NCI-H1694 (cell line): ENCODE results near the gene VASP.

ENCODE experiments used
- DNase-seq: peaks from one replicate; lab custom pipeline; 2025; lab: John Stamatoyannopoulos, UW

The VASP gene

GRCh38 chr19:45473682-45474605 is 33.3 kb upstream of the VASP start:
- DNase-seq = no peak

DNA sequence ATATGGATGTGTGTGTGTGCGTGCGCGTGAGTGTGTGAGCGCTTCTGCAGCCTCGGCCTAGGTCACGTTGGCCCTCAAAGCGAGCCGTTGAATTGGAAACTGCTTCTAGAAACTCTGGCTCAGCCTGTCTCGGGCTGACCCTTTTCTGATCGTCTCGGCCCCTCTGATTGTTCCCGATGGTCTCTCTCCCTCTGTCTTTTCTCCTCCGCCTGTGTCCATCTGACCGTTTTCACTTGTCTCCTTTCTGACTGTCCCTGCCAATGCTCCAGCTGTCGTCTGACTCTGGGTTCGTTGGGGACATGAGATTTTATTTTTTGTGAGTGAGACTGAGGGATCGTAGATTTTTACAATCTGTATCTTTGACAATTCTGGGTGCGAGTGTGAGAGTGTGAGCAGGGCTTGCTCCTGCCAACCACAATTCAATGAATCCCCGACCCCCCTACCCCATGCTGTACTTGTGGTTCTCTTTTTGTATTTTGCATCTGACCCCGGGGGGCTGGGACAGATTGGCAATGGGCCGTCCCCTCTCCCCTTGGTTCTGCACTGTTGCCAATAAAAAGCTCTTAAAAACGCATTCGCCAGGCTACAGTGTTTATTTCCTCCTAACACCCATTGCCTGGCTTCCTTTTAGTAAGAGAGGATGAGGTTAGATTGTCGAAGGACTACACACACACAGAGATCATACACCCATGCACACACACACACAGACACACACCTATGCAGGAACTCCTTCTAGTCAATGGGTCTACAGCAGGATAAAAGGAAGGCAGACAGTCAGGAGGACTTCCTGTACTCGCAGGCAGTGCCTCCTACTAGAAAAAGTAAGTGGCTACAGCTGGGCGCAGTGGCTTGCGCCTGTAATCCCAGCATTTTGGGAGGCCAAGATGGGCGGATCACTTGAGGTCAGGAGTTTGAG is 32.4 kb upstream of the VASP start:
- no peak for DNase-seq

GRCh38 chr19:45475537-45476291 is 31.6 kb upstream of the VASP start:
- no peak for DNase-seq

GRCh38 chr19:45476304-45476703 is 31.0 kb upstream of the VASP start:
- DNase-seq = no peak

- DNase-seq = no peak
These were observed 30.1 kb upstream of the VASP start for GRCh38 chr19:45477186-45477585.

DNA sequence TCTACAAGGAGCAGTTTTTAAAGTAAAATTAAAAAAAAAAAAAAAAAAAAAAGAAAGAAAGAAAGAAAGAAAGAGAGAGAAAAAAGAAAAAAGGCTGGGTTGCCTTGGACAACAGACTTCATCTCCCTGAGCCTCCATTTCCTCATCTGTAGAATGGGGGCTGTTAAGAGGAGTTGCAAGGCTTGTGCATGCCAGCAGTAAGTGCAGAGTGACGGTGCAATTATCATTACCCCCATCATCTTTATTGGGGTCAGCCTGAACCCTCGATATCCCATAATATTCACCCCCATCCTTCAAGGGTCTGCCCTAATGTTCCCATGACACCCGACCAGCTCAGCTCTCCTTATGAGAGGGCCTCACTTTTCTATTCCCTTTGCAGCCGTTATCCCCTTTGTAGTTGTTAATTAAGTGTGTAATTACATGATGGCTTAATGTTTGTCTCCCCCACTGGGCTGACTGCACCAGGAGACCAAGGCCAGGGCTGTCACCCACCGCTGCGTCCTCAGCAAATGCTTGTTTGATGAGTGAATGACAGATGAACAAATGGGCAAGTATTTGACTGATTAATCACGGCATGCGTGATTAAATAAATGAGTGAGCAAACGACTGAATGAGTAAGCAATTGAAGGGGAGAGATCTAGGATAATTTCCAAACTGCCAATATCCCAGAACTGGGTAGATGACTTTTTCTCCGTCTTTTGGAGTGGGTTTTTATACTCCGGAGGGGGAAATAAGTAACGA is 29.4 kb upstream of the VASP start:
- DNase-seq = no peak

- DNase-seq = peak; percentile 88
These were observed 28.6 kb upstream of the VASP start for GRCh38 chr19:45478454-45479238.

DNA sequence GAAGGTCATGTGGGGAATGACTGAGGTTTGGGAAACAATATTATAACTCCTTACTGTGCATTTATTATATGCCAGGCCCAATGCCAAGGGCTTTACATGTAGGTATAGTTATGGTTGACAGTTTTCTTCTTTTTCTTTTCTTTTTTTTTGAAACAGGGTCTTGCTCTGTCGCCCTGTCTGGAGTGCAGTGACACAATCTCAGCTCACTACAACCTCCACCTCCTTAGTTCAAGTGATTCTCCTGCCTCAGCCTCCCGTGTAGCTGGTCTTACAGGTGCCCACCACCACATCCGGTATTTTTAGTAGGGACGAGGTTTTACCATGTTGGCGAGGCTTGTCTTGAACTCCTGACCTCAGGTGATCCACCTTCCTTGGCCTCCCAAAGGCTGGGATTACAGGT is 24.2 kb upstream of the VASP start:
- DNase-seq = no peak

DNA sequence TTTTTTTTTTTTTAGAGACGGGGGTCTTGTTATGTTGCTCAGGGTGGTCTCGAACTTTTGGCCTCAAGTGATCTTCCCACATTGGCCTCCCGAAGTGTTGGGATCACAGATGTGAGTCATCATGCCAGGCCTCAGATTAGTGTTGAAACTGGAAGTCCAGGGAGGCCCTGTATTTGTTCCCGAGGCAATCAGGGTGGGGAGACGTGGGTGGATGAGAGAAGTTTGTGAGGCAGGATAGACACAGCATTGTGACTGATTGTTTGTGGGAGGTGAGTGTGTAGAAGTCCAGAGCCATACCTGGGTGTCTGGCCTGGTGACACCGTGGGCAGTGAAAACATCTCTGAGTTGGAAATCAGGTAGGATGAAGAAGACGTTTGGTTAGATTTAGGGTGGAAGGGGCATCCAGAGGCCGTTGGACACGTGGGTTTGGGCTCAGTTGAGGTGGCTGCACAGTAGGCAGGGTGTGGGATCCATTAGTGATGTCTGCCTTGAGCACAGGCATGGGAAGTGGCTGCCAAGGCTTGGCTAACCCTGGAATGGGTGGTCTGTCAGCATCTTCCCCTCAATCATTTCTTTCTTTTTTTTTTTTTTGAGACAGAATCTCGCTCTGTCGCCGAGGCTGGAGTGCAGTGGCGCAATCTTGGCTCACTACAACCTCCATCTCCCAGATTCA is 22.9 kb upstream of the VASP start:
- DNase-seq = no peak

DNA sequence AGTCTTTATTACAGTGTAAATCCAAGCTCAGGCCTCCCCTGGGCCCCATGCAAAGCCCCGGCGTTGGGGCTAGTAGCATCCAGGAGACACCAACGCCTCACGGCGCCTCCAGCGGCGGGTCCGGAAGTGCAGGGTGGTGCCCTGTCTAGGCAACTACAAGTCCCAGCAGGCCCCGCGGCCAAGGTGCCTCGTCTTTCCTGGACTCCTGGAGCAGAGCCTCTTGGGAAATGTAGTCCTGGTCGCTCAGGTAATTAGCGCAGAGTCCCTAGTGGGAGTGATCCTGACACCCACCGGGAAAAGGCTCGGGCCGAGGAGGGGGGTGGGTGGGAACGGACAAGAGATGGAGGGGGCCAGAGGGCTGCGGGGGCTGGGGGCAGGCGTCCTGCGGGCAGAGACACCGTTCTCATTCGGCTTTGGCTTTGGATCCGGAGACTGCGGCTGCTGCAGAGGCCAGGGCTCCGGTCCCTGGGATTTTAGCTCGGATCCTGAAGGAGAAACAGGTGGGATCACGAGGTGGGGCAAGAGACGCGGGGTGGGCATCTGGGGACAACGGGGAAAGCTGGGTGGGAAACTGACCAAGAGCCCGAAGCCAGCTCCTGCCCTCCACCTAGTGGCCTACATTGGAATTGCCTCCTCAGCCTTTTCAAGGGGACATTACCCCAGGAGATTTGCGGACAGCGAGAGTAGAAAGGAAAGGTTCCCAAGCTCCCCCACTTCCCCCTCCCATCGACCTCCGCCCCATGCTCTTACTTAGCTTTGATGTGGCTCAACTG is 21.8 kb upstream of the VASP start:
- DNase-seq = peak; percentile 96

DNA sequence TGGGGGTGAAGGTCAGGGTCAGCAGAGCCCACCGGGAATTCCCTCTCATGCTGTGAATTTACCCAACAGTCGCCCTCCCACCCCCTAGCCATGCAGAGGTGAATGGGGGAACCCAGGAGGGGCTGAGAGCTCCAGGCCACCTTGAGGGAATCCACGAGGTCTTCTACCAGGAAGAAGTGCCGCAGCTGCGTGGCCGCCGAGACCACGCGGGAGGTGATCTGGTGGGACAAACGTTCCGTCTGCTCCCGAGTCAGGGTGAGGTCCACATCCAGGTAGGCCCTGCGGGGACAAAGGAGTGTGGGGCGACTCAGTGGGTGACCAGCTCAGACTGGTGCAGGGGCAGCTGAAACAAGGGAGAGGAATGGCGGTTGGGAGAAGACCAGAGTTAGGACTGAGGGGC is 18.6 kb upstream of the VASP start:
- DNase-seq = no peak

GRCh38 chr19:45489216-45489855 is 17.9 kb upstream of the VASP start:
- no peak for DNase-seq

DNA sequence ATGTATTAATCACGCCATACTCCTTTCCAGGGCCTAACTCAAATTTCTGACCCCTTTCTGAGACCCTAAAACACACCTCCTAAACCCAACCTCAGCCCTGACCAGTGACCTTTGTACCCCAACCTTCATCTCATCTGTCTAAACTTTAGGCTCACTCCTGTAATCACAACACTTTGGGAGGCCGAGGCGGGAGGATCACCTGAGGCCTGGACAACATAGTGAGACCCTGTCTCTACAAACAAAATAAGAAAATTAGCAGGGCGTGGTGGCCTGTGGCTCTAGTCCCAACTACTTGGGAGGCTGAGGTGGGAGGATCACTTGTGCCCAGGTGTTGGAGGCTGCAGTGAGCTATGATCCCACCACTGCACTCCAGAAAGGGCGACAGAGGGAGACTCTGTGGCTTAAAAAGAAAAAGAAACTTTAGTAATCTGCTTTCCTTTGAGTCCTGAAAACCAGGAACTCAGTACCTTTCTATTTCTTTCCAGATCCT is 15.1 kb upstream of the VASP start:
- DNase-seq = no peak

- no peak for DNase-seq
These were observed 14.4 kb upstream of the VASP start for GRCh38 chr19:45492627-45493470.

DNA sequence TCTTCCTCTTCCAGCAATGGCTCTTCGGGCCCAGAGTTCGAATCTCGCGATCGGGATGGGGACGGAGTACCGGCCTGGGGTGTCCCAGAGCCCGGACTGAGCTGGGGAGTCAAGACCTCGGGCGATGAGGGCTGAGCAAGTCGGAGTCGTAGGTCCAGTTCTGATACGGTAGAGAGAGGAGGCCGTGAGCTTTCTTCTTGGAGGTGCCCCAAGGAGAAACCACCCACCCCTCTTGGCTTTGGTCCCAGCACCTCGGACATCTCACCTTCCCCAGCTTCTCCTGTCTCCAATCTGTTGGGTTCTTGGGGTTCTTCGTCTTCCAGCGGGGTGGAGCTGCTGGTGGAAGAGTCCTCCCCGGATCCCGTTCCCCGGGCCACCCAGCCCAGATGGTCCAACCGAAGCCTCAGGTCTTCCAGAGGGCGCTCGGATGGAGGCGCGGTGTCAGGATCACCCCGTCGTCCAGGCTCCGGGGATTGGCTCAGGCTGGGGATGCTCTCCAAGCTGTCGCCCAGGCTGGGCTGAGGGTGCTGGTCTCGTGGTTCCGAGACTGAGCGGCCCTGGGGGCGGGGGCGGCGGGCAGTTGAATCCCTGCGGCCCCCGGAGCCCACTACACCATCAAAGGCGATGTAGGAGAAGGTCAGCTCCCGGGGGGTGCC is 12.9 kb upstream of the VASP start:
- no peak for DNase-seq

GRCh38 chr19:45495178-45495577 is 12.1 kb upstream of the VASP start:
- DNase-seq = no peak

DNA sequence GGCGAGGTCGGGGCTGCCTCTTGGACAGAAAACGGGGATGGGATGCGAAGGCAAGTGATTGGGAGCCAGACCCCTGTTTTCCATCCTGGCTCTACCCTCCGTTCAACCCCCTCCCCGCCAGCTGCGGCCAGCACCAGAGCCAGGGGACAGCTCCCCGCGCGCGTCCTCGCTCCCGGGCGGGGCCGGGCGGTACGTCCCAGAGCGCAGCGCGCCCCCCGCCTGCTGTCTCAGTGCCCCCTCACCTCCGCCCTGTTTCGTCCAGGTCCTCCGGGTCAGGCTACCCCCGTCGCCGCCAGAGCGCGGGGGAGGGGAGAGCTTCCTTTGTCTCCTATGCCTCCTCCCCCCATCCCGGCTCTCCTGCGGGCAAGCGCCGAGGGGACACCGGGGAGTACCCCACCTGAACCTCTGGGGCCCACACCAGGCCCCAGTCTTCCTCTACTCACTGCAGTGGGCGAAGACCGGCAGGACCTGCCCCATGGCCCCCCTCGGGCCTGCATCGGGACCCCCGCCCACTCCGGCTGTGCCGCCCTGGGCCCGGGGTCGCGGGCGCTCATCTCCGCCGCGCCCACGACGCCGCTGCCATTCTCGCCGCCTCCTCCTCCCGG is 10.8 kb upstream of the VASP start:
- no peak for DNase-seq
